H7 (cell line): ENCODE data around the gene CTIF. TPM values are rescaled to one million over a fixed set of nuclear protein-coding genes. Genes with fewer than 3 reads are reported as not detected.

ENCODE experiments used
- DNase-seq: peaks from one replicate; pipeline ENCODE4 v3.0.0; 2012
- H3K27me3 ChIP-seq: 2 replicates; pipeline ENCODE4 v1.6.0; 2011; ENCODE audit warnings: mild to moderate bottlenecking, low read length; ENCODE audit not compliant: control insufficient read depth, insufficient read depth
- H3K36me3 ChIP-seq: replicated peaks from 2 replicates; pipeline ENCODE4 v1.5.1; 2011; ENCODE audit warnings: low read length; ENCODE audit not compliant: control insufficient read depth, insufficient read depth
- H3K4me3 ChIP-seq: 2 replicates; pipeline ENCODE4 v1.5.1; 2011; ENCODE audit warnings: low read depth, mild to moderate bottlenecking, control low read depth, low read length, moderate library complexity; ENCODE audit not compliant: insufficient read depth
- total RNA-seq: library from RNA; depleted of rRNA; stranded (reverse); fragments of >200 nt; shearing (Covaris generic); gene quantifications from 2 replicates; pipeline ENCODE4 v1.2.3, GENCODE V29; 2014

Gene CTIF
- total RNA-seq, 1 experiment from 2014 or later, result 9.8 TPM

GRCh38 chr18:48781163-48781987 lies 242.5 kb downstream of the CTIF start:
- H3K27me3 ChIP-seq, result no peaks in the 10 kb centered on the region

GRCh38 chr18:48781988-48782363 lies 243.1 kb downstream of the CTIF start:
- Histone ChIP-seq H3K4me3 (no peak overlapping the region), H3K36me3 (no peaks in the 10 kb centered on the region), H3K27me3 (no peaks in the 10 kb centered on the region)
- DNase-seq, result no peak

More at GRCh38 chr18:48781163-48781987, 242.5 kb downstream of the CTIF start:
- Histone ChIP-seq H3K4me3 (no peak overlapping the region), H3K36me3 (no peaks in the 10 kb centered on the region)
- DNase-seq, result no peak

GRCh38 chr18:48782381-48782861 lies 243.6 kb downstream of the CTIF start:
- DNase-seq, result no peak
- no peak overlapping the region for H3K4me3 ChIP-seq

GRCh38 chr18:48783616-48784520 lies 245.0 kb downstream of the CTIF start:
- no peak for DNase-seq
- Histone ChIP-seq H3K27me3 (no peaks in the 10 kb centered on the region), H3K4me3 (no peak overlapping the region), H3K36me3 (no peaks in the 10 kb centered on the region)

More at GRCh38 chr18:48782381-48782861, 243.6 kb downstream of the CTIF start:
- Histone ChIP-seq H3K27me3 (no peaks in the 10 kb centered on the region), H3K36me3 (no peaks in the 10 kb centered on the region)

- no peak overlapping the region for H3K4me3 ChIP-seq
- H3K27me3 ChIP-seq, result no peaks in the 10 kb centered on the region
- no peaks in the 10 kb centered on the region for H3K36me3 ChIP-seq
- DNase-seq, result no peak
Observed at GRCh38 chr18:48784656-48785055, 245.8 kb downstream of the CTIF start.

GRCh38 chr18:48785091-48785614 lies 246.3 kb downstream of the CTIF start:
- DNase-seq, result no peak
- Histone ChIP-seq H3K4me3 (no peak overlapping the region), H3K36me3 (no peaks in the 10 kb centered on the region), H3K27me3 (no peaks in the 10 kb centered on the region)

GRCh38 chr18:48785736-48786454 lies 247.1 kb downstream of the CTIF start:
- Histone ChIP-seq H3K4me3 (no peak overlapping the region), H3K27me3 (no peaks in the 10 kb centered on the region), H3K36me3 (no peaks in the 10 kb centered on the region)
- DNase-seq, result no peak

GRCh38 chr18:48786455-48787202 lies 247.8 kb downstream of the CTIF start:
- Histone ChIP-seq H3K4me3 (no peak overlapping the region), H3K27me3 (no peaks in the 10 kb centered on the region), H3K36me3 (no peaks in the 10 kb centered on the region)
- DNase-seq, result no peak

GRCh38 chr18:48787203-48788151 lies 248.6 kb downstream of the CTIF start:
- Histone ChIP-seq H3K36me3 (no peaks in the 10 kb centered on the region), H3K27me3 (no peaks in the 10 kb centered on the region), H3K4me3 (no peak overlapping the region)
- no peak for DNase-seq

GRCh38 chr18:48788373-48788772 lies 249.5 kb downstream of the CTIF start:
- DNase-seq, result no peak
- H3K36me3 ChIP-seq, result no peaks in the 10 kb centered on the region
- no peak overlapping the region for H3K4me3 ChIP-seq
- H3K27me3 ChIP-seq, result no peaks in the 10 kb centered on the region

- no peak for DNase-seq
- Histone ChIP-seq H3K27me3 (no peaks in the 10 kb centered on the region), H3K36me3 (no peaks in the 10 kb centered on the region)
Observed at GRCh38 chr18:48789259-48789812, 250.5 kb downstream of the CTIF start.

GRCh38 chr18:48790226-48790863 lies 251.5 kb downstream of the CTIF start:
- H3K27me3 ChIP-seq, result no peaks in the 10 kb centered on the region
- no peak for DNase-seq
- no peaks in the 10 kb centered on the region for H3K36me3 ChIP-seq
- no peak overlapping the region for H3K4me3 ChIP-seq

More at GRCh38 chr18:48789259-48789812, 250.5 kb downstream of the CTIF start:
- H3K4me3 ChIP-seq, result no peak overlapping the region
